Measurements from ENCODE around the gene TMEM179.

Gene TMEM179

GRCh38 chr14:104545942-104546501 is 58.5 kb downstream of the TMEM179 start:
- no peak for TF ChIP-seq CTCF (conservative IDR thresholded peaks at IDR 0.05; ENCODE audit: low read length)

GRCh38 chr14:104545151-104545941 is 59.2 kb downstream of the TMEM179 start:
- no peak overlapping the region for H3K4me3 ChIP-seq (ENCODE audit: low read length)
- no peak for TF ChIP-seq CTCF (conservative IDR thresholded peaks at IDR 0.05; ENCODE audit: low read length)
- DNase-seq (ENCODE audit: low read depth): no peak

More at GRCh38 chr14:104545942-104546501, 58.5 kb downstream of the TMEM179 start:
- DNase-seq (ENCODE audit: low read depth): no peak
- no peak overlapping the region for H3K4me3 ChIP-seq (ENCODE audit: low read length)

GRCh38 chr14:104544362-104544961 is 60.1 kb downstream of the TMEM179 start:
- no peak for TF ChIP-seq CTCF (conservative IDR thresholded peaks at IDR 0.05; ENCODE audit: low read length)
- no peak overlapping the region for H3K4me3 ChIP-seq (ENCODE audit: low read length)
- DNase-seq (ENCODE audit: low read depth): no peak

GRCh38 chr14:104542871-104543830 is 61.4 kb downstream of the TMEM179 start:
- no peak for TF ChIP-seq CTCF (conservative IDR thresholded peaks at IDR 0.05; ENCODE audit: low read length)
- no peak for DNase-seq (ENCODE audit: low read depth)
- H3K4me3 ChIP-seq (ENCODE audit: low read length): no peak overlapping the region

- TF ChIP-seq CTCF (conservative IDR thresholded peaks at IDR 0.05; ENCODE audit: low read length): no peak
- H3K4me3 ChIP-seq (ENCODE audit: low read length): no peak overlapping the region
- no peak for DNase-seq (ENCODE audit: low read depth)
Measured at GRCh38 chr14:104541905-104542465, 62.6 kb downstream of the TMEM179 start.
